ENCODE data around the gene DBI.

DNA sequence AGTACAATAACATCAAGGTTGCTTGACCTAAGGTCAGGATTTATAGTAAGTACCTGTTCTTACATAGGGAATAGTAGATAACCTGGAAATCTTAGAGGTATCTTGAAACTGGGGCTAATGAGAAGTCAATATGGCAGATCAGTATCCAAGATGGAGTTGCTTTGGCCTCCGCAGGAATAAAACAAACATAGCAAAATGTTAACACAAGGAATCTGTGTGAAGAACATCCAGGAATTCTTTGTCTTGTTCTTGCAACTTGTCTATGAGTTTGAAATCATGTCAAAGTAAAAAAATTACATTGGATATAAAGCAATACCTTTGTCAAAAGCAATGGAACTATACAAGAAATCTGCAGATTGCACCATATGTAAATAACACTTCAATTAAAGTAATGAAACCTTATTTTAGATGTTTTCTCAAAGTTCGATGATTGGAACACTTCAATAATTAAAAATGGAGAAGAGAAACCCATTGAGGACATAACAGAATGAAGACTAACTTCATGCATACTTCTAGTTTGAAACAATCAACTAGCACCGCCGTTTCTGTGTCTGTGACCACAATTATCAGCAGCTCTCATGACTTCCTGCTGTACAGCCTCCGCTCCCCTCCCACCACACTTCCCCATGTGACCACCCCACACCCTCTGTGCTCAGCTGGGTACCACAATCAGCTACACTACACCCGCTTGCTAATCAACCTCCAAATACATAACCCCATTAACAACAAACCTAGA is 27.8 kb upstream of the DBI start:
- TF ChIP-seq, protein P1, sequence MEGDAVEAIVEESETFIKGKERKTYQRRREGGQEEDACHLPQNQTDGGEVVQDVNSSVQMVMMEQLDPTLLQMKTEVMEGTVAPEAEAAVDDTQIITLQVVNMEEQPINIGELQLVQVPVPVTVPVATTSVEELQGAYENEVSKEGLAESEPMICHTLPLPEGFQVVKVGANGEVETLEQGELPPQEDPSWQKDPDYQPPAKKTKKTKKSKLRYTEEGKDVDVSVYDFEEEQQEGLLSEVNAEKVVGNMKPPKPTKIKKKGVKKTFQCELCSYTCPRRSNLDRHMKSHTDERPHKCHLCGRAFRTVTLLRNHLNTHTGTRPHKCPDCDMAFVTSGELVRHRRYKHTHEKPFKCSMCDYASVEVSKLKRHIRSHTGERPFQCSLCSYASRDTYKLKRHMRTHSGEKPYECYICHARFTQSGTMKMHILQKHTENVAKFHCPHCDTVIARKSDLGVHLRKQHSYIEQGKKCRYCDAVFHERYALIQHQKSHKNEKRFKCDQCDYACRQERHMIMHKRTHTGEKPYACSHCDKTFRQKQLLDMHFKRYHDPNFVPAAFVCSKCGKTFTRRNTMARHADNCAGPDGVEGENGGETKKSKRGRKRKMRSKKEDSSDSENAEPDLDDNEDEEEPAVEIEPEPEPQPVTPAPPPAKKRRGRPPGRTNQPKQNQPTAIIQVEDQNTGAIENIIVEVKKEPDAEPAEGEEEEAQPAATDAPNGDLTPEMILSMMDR (IDR thresholded peaks at IDR 0.05; ENCODE audit: control extremely low read depth in 1 of 3, insufficient read depth in 1 of 3, low read depth in 1 of 3, low read length in 3 of 3): no peak
- no peak for TF ChIP-seq KDM5A (IDR thresholded peaks at IDR 0.05; ENCODE audit: low read length)
- TF ChIP-seq RAD21 (IDR thresholded peaks at IDR 0.05 in 1 of 2, conservative IDR thresholded peaks at IDR 0.05 in 1 of 2; ENCODE audit: low read depth in 2 of 2, low read length in 2 of 2): no peak
- no peak for TF ChIP-seq TBP (IDR thresholded peaks at IDR 0.05; ENCODE audit: low read depth, low read length)
- no peak for TF ChIP-seq TCF12 (IDR thresholded peaks at IDR 0.05; ENCODE audit: low read depth, low read length)
- TF ChIP-seq, protein P2, sequence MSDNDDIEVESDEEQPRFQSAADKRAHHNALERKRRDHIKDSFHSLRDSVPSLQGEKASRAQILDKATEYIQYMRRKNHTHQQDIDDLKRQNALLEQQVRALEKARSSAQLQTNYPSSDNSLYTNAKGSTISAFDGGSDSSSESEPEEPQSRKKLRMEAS (IDR thresholded peaks at IDR 0.05): no peak
